HG03457 (cell line): Measurements from ENCODE around the gene VIPR1.

Experiments used
- ATAC-seq: cut with Tn5 transposase; IDR thresholded peaks from one replicate; pipeline ENCODE4 v1.9.1; 2021; ENCODE audit warnings: moderate number of reproducible peaks; ENCODE audit not compliant: unreplicated experiment

The VIPR1 gene, protein sequence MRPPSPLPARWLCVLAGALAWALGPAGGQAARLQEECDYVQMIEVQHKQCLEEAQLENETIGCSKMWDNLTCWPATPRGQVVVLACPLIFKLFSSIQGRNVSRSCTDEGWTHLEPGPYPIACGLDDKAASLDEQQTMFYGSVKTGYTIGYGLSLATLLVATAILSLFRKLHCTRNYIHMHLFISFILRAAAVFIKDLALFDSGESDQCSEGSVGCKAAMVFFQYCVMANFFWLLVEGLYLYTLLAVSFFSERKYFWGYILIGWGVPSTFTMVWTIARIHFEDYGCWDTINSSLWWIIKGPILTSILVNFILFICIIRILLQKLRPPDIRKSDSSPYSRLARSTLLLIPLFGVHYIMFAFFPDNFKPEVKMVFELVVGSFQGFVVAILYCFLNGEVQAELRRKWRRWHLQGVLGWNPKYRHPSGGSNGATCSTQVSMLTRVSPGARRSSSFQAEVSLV

GRCh38 chr3:42502429-42503250, at the start of gene VIPR1:
TSS of gene VIPR1 (plus strand) at chr3:42502643. CDS start at chr3:42502736, 93 bp downstream.
- ATAC-seq = peak; percentile 91

GRCh38 chr3:42456211-42456610, 46.2 kb upstream of the VIPR1 start:
- no peak for ATAC-seq

DNA sequence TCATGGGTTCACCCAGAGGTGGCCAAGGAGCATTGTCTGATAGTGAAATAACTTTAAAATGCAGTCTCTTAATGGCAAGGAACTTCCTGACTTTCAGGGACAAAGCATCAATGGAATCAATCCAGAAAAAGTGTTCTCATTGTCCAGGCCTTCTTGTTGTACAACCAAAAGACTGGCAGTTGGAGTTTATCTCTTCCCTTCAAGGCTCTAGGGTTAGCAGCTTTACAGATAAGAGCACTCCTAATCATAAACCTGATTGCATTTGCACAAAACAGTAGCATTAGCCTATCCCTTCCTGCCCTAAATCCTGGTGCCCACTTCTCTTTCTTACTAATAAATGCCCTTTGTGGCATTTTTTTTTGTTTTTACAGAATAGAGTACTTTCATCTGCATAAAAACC, 43.3 kb upstream of the VIPR1 start:
- ATAC-seq = no peak

DNA sequence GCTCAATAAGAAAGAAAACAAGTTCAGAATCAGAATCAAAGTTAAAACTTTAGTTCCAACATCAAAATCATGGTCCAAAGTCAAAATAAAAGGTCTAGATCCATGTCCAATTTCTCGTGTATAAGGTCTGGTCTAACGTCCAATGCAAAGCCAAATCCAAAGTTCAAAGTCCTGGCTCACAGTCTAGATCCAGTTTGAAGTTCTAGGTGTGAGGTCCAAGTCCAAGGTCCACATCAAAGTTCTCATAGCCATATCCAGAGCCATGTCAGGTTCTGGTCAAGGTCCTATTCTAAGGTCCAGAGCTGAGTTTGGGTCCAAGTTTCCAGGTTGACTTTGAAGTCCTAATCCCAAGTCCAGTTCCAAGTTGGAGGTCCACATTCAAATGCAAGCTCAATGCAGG, 40.7 kb upstream of the VIPR1 start:
- ATAC-seq = no peak

- no peak for ATAC-seq
These were observed 39.4 kb upstream of the VIPR1 start for GRCh38 chr3:42463093-42463492.

GRCh38 chr3:42468111-42468510, 34.3 kb upstream of the VIPR1 start:
- no peak for ATAC-seq

GRCh38 chr3:42472555-42472954, 29.9 kb upstream of the VIPR1 start:
- no peak for ATAC-seq

DNA sequence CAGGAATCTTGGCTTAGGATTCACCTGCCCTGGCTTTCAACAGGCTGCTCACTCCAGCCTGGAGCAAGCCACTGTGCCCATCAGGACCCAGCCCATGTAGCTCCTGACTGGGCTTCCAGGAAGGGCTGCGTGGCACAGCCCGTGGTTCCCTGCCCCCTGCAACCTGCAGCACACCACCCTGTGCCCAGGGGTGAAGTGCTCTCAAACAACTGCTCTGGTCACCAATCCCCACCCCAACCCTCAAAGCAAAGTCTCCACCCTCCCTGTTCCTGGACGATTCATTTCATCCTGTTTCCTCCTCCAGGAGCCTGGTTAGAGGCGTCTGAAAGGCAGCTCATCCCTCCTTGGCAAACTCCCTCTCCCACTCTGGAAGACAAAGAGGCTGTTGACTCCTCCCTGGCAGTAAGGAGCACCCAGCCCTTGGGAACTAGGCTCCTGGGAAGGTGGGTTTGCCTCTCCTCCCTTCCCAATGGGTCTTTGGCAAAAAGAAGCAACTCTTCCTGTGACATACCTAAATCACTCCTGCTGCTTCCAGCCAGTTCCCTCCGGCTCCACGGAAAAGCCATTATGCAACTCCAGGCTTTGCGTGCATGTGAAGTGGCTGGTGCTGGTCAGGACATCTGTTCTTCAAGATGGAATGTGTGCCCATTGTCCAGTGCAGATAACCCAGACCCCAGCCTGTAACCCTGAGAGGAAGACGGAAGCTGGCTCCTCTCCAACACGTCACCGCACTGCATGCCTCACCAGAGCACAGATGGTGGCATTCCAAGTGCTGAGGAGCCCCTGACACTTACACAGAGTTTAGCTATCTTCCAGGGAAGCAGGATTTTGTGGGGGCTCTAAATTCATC, 29.1 kb upstream of the VIPR1 start:
- ATAC-seq = no peak

DNA sequence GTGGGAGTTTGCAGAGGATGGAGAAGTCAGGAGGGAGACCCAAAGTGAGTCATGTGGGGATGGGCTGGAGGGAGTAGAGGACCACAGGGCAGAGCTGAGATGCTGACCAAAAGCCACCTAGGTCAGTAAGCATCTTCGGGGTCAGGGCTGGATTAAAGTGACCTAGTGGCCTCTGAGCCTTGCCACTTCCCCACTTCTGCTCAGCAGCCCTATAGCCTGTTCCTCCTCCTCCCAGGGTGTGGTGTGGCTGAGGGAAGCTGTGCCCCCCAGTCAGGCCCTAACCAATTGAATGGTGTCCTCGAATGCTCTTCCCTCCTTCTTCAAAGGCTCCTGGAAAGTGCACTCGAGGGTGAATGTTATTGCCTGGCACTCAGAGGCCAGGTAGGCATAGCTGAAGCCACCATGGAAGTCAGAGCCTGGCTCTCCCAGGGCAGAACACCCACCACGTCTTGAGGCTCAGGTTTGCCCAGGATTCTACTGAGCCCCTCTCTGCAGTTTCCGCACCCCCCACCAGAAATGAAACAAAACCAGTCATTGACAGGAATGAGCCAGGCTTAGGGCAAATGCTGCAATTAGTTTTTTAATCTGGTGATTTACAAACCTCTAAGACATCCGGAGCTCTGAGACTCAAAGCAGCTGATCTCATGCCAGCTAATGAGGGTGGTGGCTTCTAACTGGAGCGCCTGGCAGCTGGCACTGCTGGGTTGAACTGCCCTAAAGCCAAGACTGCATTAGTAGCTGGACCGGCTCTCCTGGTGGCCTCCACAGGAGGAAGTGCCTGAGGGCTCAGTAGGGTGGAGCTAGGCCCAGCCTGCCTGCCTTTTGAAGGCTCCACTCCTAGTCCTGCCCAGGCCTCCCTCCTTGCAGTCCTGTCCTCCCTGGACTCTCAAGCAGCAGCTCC, 26.0 kb upstream of the VIPR1 start:
- no peak for ATAC-seq

DNA sequence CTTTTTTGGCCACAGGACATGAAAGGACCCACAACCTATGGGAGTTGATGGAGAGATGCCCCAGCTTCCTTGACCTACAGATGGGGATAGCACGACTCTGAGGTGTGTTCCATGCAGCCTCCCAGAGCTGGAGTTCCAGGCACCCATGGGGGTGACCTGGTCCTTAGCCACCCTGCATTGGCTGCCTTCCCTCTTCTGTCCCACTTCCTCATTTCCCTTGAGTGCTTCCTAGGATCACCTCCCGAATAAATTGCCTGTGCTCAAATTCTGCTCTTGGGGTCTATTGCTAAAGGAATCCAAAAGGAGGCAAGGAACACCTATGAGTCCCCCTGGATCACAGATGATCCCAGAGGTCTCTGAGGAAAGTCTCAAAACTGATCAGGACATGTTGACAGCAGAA, 24.7 kb upstream of the VIPR1 start:
- no peak for ATAC-seq

- no peak for ATAC-seq
These were observed 23.6 kb upstream of the VIPR1 start for GRCh38 chr3:42478830-42479229.

- no peak for ATAC-seq
These were observed 15.5 kb upstream of the VIPR1 start for GRCh38 chr3:42486814-42487565.

DNA sequence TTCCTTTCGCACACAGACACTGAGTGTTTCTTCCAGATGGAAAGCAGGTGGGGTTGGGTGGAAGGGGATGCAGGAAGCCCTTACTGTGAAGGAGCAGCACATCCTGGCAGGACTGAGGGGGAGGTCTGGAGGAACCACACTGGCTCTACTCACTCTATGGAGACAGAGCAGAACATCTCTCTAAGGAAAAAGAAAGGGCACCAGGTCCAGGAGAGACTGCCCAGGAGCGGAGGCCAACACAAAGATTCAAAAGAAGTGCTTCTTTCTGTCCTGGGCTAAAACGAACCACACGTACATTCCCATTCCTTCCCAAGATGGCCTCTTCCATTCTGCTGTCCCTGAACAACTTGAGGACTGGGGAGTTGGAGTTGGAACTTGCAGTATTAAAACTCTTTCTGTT, 13.8 kb upstream of the VIPR1 start:
- no peak for ATAC-seq

DNA sequence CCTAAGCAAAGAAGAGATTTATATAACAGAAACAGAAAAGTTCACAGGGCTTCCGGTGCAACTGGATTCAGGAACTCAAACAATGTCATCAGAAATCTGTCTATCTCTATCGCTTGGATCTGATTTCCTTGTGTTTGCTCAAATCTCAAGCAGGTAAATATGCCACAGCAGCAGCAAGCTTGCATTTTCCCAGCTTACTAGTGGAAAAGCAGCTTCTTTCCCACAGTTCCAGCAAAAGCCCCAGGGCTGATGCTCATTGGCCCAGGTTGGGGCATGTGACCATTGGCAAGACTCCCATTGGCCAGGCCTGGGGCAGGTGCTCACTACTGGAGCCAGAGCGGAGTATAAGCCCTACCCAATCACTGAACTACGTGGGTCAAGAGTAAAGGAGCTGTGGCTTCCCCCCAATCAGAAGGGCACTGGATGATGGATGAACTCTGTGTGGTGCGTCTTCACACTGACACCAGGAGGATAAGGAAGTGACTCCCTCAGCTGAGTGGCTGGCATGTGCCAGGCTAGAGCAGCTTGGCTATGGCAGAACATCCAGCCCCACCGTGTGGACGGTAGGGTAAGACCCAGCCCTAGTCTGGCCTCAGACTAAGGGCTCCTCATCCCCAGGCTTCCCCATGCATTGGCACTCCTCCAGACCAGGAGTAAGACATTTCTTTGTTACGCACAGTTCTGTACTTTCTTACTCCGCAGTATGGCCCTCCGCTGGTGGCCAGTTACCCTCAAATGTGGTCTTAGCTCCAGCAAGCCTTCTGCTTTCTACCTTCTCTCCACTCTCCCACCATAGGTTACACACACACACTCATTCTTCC, 13.1 kb upstream of the VIPR1 start:
- no peak for ATAC-seq

DNA sequence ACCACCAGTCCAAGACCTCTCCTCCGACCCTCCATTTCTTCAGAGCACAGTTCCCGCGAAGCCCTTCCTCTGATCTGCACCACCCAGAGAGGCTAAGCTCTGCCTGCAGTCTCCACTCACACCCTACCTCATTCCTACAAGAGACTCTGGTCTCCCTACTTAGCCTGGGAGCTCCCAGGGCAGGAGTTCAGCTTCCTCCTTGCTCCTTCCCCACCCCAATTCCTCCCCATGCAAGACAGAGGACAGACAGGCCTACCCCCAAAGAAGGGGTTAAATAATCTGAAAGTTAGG, 12.6 kb upstream of the VIPR1 start:
- ATAC-seq = no peak

- peak; percentile 92 for ATAC-seq
These were observed 12.2 kb upstream of the VIPR1 start for GRCh38 chr3:42490243-42490642.

DNA sequence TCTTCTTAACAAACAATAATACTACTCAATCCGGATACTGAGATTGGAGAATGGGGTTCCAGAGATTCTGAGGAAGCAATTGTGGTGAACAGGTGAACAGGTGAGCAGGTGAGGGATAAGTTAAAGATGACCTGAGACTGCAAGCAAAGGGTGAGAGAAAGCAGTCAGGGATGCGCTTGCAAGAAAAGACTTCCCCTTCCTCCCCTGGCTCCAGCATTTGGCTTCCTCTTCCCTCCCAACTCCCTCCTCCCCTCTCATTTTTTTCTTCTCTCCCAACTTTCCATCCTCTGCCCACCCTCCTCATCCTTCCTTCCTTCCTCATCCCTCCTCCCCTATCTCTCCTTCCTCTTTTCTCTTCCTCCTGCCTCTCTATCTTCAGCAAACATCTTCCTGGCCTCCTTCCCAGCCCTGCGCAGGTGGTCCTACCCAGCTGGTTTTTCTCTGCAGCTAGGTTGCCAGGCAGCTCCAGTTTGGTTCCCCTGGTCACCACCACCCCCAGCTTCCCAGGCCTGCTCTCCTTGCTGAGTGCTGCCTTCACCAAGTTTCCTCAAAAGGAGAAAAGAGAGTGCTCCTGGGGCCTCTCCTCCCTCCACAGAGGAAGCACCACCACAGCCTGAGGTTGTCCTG, 10.4 kb upstream of the VIPR1 start:
- no peak for ATAC-seq

DNA sequence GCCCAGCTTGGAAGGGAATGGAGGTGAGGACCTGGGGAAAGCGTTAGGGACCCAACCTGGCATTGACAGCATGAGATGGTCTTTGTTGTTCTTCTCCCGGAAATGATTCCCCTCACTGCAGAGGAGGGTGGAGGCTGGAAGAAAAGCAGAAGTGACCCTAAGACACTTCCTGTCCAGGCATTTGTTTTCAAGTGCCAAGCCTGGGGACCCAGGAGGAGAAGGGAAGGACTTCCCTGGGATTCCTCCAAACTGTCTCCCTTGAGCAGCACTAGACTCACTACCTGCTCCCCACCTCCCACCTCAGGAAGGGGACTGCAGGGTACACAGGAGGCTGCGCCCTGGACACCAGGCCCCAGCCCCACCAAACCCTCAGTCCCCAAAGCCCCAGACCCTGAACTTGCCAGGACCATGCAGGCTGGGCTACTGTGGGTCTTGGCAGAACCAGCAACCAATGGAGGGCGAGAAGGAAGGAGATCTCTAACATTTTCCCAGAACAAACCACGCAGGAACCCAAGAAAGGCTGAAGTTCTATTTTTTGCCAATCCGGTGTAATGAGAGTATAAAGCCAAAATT, 9.8 kb upstream of the VIPR1 start:
- ATAC-seq = no peak
